Esophagus squamous epithelium (tissue), 5 donors: ENCODE measurements around the gene CDS2. TPM values are rescaled to one million over a fixed set of nuclear protein-coding genes. Genes with fewer than 3 reads are reported as not detected.

Experiments used
- DNase-seq: peaks from one replicate; lab custom pipeline; 2025; lab: John Stamatoyannopoulos, UW
- H3K27ac ChIP-seq, 4 donors: fragments of 200-600 bp; sonication (generic); one replicate each; pipeline ENCODE4 v1.5.1; 2016 to 2019; ENCODE audit warnings: mild to moderate bottlenecking in 1 of 4
- H3K27me3 ChIP-seq, 4 donors: fragments of 200-600 bp; sonication (generic); 1 replicate in 3 of 4; 2 replicates in 1 of 4; pipeline versions ENCODE4 v1.5.1 to v1.6.0; 2017 to 2021; ENCODE audit warnings: antibody characterized with exemption in 1 of 4
- H3K36me3 ChIP-seq, 3 donors: fragments of 200-600 bp; sonication (generic); one replicate each; pipeline ENCODE4 v1.5.1; 2016 to 2019
- H3K4me1 ChIP-seq, 3 donors: fragments of 200-600 bp; sonication (generic); one replicate each; pipeline ENCODE4 v1.5.1; 2017 to 2019
- H3K4me3 ChIP-seq, 4 donors: fragments of 200-600 bp; sonication (generic); 1 replicate in 3 of 4; 2 replicates in 1 of 4; pipeline ENCODE4 v1.5.1; 2016 to 2019; ENCODE audit warnings: mild to moderate bottlenecking in 2 of 4, moderate library complexity in 1 of 4
- H3K9me3 ChIP-seq, 3 donors: fragments of 200-600 bp; sonication (generic); one replicate each; pipeline ENCODE4 v1.5.1; 2016 to 2019
- CTCF ChIP-seq, 6 experiments: fragments of 450-650 bp in 4 of 6; fragments of 200-600 bp in 2 of 6; sonication (generic) in 2 of 6; IDR thresholded peaks; one replicate each; pipeline ENCODE4 v1.5.1; 2016 to 2019; ENCODE audit warnings: antibody characterized with exemption in 6 of 6, mild to moderate bottlenecking in 4 of 6, moderate library complexity in 4 of 6
- POLR2A ChIP-seq, 4 donors: fragments of 450-650 bp; IDR thresholded peaks; one replicate each; pipeline ENCODE4 v1.6.1; 2017; ENCODE audit warnings: antibody characterized with exemption in 4 of 4, mild to moderate bottlenecking in 4 of 4, moderate library complexity in 3 of 4
- whole genome bisulfite sequencing, 2 donors: methylation state at CpG; one replicate each; pipeline ENCODE4 v1.1.5; 2018; 5-methylcytosine and 5-hydroxymethylcytosine counted together
- intact Hi-C: fragments of 100-400 bp; cut with DNase I; formaldehyde crosslinking; loops from one replicate; pipeline ENCODE4 v1.15.0; 2022
- total RNA-seq, 4 donors: library from RNA; depleted of rRNA; stranded (reverse); fragments of >200 nt; gene quantifications; one replicate each; pipeline ENCODE4 v1.1.0, GENCODE V29; 2016
- donor health status: DM: yes; HTN: yes; CAD: no.

CDS2 gene
- total RNA-seq, 4 donors from 2014 or later: 13.7 to 25.7 (median 14.5) TPM

GRCh38 chr20:5189917-5190316 lies 63.1 kb downstream of the CDS2 start:
- Histone ChIP-seq H3K4me1 (peaks cover 5 to 16% (median 8%) of the 10 kb centered on the region in 3 donors), H3K4me3 (no peak overlapping the region), H3K9me3 (no peaks in the 10 kb centered on the region), H3K27ac (no peak overlapping the region), H3K36me3 (peaks cover 7 to 91% (median 18%) of the 10 kb centered on the region in 3 donors), H3K27me3 (no peaks in the 10 kb centered on the region)
- intact Hi-C loops: loop anchor here (5.0 kb wide), 1 partner anchor 63 kb away; the partner anchor contains the start of gene CDS2
- TF ChIP-seq POLR2A (IDR thresholded peaks at IDR 0.05) (no peak), CTCF (IDR thresholded peaks at IDR 0.05) (no peak)
- WGBS, 2 donors: 84 to 92% methylated on average over 5 to 6 of the region's 6 CpGs
- DNase-seq: no peak

GRCh38 chr20:5190444-5190843 lies 63.6 kb downstream of the CDS2 start:
- intact Hi-C loops: loop anchor here (5.0 kb wide), 1 partner anchor 63 kb away; the partner anchor contains the start of gene CDS2
- no peaks in the 10 kb centered on the region for H3K27me3 ChIP-seq
- H3K9me3 ChIP-seq: no peaks in the 10 kb centered on the region
- H3K27ac ChIP-seq: no peak overlapping the region
- WGBS, 2 donors: 81 to 82% methylated on average over 3 of the region's 3 CpGs
- TF ChIP-seq CTCF (IDR thresholded peaks at IDR 0.05) (no peak), POLR2A (IDR thresholded peaks at IDR 0.05) (no peak)
- no peak for DNase-seq
- peaks cover 7 to 91% (median 12%) of the 10 kb centered on the region in 3 donors for H3K36me3 ChIP-seq
- H3K4me3 ChIP-seq: no peak overlapping the region
- peaks cover 5 to 21% (median 8%) of the 10 kb centered on the region in 3 donors for H3K4me1 ChIP-seq

- DNase-seq: no peak
- H3K36me3 ChIP-seq: peaks cover 4 to 89% (median 7%) of the 10 kb centered on the region in 3 donors
- TF ChIP-seq POLR2A (IDR thresholded peaks at IDR 0.05): no peak
- peak; percentile 36 to 85 (median 70) for TF ChIP-seq CTCF (IDR thresholded peaks at IDR 0.05)
- peaks cover 5 to 28% (median 8%) of the 10 kb centered on the region in 3 donors for H3K4me1 ChIP-seq
- no peak overlapping the region for H3K4me3 ChIP-seq
- H3K9me3 ChIP-seq: no peaks in the 10 kb centered on the region
- peak overlapping the region; percentile 56 to 81 (median 68) for H3K27ac ChIP-seq
- WGBS, 2 donors: 13 to 18% methylated on average over 8 to 9 of the region's 9 CpGs
- H3K27me3 ChIP-seq: no peaks in the 10 kb centered on the region
- intact Hi-C loops: loop anchor here (5.0 kb wide), 1 partner anchor 65 kb away; the partner anchor contains the start of gene CDS2
Observed at GRCh38 chr20:5191829-5192569, 65.2 kb downstream of the CDS2 start.

GRCh38 chr20:5192570-5193431 lies 66.0 kb downstream of the CDS2 start:
- H3K4me1 ChIP-seq: peaks cover 5 to 28% (median 8%) of the 10 kb centered on the region in 3 donors
- H3K36me3 ChIP-seq: peaks cover 4 to 87% (median 7%) of the 10 kb centered on the region in 3 donors
- intact Hi-C loops: loop anchor here (5.0 kb wide), 1 partner anchor 66 kb away; the partner anchor contains the start of gene CDS2
- H3K27ac ChIP-seq: peak overlapping the region in 1 of 4 donors; percentile 81
- H3K27me3 ChIP-seq: no peaks in the 10 kb centered on the region
- no peak for DNase-seq
- no peak overlapping the region for H3K4me3 ChIP-seq
- whole genome bisulfite sequencing, 2 donors: 51 to 62% methylated on average over 7 to 9 of the region's 9 CpGs
- no peaks in the 10 kb centered on the region for H3K9me3 ChIP-seq
- no peak for TF ChIP-seq CTCF (IDR thresholded peaks at IDR 0.05)
- TF ChIP-seq POLR2A (IDR thresholded peaks at IDR 0.05): no peak
